OCI-LY1 (cell line): ENCODE measurements around the gene SERBP1.

Experiments used
- EZH2 ChIP-seq: fragments of 200-600 bp; sonication (generic), shearing (Covaris generic); IDR thresholded peaks from 2 replicates; pipeline ENCODE4 v1.8.0; 2017; ENCODE audit warnings: borderline replicate concordance, mixed run types, mild to moderate bottlenecking, antibody characterized with exemption, low read length, moderate library complexity, mixed read lengths
- TF ChIP-seq, protein P1 (sequence below): fragments of 200-600 bp; sonication (generic), shearing (Covaris generic); IDR thresholded peaks from 2 replicates; pipeline ENCODE4 v1.5.1; 2017; ENCODE audit warnings: mild to moderate bottlenecking, antibody characterized with exemption, low read length, moderate library complexity, mixed read lengths

DNA sequence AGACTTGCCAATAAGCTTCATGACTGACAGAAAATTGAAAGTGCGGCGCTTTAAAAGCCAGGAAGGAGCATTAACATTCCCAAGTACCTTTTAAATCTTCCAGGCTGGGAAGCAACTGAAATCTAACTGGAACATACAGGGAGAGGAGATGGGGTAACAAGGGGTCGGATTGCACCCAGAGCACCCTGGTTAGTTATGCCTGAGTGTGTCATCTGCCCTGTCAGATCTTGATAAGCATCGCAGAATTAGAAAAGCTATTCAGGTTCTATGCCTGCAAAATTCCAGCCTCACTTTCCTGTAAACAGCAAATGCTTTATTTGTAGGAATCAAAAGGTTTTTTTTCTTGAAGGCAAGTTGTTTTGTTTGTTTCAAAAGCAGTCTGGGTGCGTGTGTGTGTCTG is 58.5 kb downstream of the SERBP1 start:
- TF ChIP-seq EZH2: no peak
- TF ChIP-seq, protein P1, sequence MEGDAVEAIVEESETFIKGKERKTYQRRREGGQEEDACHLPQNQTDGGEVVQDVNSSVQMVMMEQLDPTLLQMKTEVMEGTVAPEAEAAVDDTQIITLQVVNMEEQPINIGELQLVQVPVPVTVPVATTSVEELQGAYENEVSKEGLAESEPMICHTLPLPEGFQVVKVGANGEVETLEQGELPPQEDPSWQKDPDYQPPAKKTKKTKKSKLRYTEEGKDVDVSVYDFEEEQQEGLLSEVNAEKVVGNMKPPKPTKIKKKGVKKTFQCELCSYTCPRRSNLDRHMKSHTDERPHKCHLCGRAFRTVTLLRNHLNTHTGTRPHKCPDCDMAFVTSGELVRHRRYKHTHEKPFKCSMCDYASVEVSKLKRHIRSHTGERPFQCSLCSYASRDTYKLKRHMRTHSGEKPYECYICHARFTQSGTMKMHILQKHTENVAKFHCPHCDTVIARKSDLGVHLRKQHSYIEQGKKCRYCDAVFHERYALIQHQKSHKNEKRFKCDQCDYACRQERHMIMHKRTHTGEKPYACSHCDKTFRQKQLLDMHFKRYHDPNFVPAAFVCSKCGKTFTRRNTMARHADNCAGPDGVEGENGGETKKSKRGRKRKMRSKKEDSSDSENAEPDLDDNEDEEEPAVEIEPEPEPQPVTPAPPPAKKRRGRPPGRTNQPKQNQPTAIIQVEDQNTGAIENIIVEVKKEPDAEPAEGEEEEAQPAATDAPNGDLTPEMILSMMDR: no peak
